Measurements from ENCODE around the gene APBB2.

Gene APBB2

GRCh38 chr4:41214136-41214824, at the start of gene APBB2:
Gene APBB2, minus strand, starts transcription at chr4:41214542. Its CDS starts 181,288 bp downstream, at chr4:41033254.
- DNase-seq = peak; percentile 95 to 99 (median 99)

DNA sequence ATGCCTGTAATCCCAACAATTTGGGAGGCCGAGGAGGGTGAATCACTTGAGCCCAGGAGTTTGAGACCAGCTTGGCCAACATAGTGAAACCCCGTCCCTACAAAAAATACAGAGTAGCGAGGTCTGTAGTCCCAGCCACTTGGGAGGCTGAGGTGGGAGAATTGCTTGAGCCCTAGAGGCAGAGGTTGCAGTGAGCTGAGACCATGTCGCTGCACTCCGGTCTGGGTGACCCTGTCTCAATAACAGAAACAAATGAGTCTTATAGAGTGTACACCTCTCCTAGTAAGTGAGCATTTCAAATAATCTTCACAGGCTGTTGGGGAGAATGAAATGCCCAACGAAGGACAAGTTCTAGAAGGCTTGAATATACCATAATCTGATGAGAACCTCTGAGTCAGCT, 47.9 kb upstream of the APBB2 start:
- no peak for DNase-seq

DNA sequence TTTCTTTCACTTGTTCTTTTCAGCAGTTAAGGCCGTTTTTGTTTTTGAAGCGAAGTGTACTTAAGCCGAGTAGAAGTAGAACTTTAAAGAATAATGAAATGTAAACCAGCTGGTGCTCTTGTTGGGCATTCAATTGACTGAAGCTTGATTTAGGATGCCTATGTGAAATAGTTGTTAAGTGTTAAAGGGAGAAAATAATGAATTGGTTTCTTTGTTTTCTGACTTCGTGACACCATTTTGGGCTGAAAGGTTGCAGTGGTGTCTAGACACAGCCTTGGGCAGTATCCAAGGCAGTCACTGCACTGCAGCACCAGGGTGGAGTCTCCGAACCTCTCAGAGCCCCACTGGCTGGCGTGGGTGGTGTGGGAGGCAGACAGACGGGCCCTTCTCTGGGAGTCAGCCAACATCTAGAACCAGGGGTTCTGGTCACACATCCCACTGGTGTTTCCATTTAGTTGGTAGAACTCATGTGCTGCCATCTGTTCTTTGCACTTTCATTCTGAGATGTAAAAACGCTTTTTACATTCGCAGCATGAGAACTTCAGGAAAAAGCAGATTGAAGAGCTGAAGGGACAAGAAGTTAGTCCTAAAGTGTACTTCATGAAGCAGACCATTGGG, 45.9 kb upstream of the APBB2 start:
- DNase-seq = no peak

GRCh38 chr4:41258783-41259182, 44.4 kb upstream of the APBB2 start:
- DNase-seq = peak; percentile 9 to 63 (median 41)

DNA sequence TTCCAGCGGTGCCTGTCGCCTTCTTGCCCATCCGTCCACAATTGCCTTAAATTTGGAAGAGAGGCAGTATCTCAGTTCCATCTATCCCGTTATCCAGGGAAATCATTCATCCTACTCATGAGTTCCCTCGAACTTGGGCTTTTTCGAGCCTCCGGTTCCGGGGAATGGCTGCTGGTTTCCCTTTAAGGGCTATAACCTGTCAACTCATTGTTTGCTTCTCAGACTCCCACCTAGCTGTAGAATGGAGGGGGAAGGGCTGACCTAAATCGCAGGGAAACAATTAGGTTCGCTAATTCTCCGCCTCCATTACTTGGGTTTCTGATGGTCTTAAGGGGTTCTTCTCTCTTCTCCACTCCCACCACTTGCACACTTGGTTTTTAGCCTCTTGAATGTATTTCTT, 43.6 kb upstream of the APBB2 start:
- peak in 1 of 3 experiments; percentile 75 for DNase-seq

- DNase-seq = peak; percentile 89 to 94 (median 90)
These were observed 43.0 kb upstream of the APBB2 start for GRCh38 chr4:41257257-41257901.

GRCh38 chr4:41256740-41257256, 42.5 kb upstream of the APBB2 start, which contains the start of gene UCHL1:
Gene UCHL1, plus strand, starts transcription at chr4:41256928. Its CDS starts 49 bp downstream, at chr4:41256977.
- DNase-seq = peak; percentile 95 to 98 (median 97)

- DNase-seq = peak; percentile 68 to 87 (median 78)
These were observed 41.9 kb upstream of the APBB2 start for GRCh38 chr4:41256131-41256739.

- no peak for DNase-seq
These were observed 31.6 kb upstream of the APBB2 start for GRCh38 chr4:41245983-41246382.

DNA sequence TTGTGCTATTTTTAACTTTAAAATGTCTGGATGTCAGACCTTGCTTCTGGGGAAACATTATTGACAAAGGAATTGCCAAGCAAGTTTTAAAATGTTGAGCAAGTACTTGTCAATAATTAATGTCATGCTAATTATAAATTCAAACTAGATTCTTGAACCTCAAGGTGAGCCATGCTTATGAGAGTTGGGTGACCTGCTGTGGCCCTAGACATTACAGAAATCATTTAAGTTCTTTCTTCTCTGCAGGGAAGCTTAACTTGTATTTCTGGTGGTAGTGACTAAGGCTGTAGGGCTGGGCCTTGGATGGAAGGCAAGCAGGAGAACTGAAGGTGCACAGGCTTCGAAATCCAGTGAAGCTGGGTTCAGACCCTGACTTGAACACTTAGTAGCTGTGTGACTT, 27.6 kb upstream of the APBB2 start:
- DNase-seq = no peak

- no peak for DNase-seq
These were observed 22.2 kb upstream of the APBB2 start for GRCh38 chr4:41236508-41236907.

DNA sequence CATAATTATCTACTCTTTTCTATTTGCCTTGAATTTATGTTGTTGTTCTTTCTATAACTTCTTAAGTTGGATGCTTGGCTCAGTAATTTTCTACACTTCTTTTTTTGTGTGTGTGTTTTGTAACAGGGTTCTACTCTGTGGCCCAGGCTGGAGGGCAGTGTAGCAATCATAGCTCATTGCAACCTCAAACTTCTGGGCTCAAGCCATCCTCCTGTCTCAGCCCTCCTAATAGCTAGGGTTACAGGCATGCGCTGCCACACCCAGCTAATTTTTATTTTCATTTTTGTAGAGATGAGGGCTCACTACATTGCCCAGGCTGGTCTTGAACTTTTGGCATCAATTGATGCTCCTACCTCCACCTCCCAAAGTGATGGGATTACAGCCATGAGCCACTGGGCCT, 21.7 kb upstream of the APBB2 start:
- DNase-seq = no peak

DNA sequence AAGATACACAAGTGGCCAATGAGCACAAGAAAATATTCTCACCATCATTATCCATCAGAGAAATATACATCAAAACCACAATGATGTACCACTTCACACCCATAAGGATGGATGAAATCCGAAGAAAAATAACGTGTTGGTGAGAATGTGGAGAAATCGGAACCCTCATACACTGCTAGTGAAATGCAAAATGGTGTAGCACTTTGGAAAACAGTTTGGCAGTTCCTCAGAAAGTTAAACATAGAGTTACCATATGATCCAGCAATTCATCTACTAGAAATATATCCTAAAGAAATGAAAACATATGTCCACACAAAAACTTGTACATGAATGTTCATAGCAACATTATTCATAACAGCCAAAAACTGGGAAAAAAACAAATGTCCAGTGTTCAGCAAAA, 18.5 kb upstream of the APBB2 start:
- no peak for DNase-seq

DNA sequence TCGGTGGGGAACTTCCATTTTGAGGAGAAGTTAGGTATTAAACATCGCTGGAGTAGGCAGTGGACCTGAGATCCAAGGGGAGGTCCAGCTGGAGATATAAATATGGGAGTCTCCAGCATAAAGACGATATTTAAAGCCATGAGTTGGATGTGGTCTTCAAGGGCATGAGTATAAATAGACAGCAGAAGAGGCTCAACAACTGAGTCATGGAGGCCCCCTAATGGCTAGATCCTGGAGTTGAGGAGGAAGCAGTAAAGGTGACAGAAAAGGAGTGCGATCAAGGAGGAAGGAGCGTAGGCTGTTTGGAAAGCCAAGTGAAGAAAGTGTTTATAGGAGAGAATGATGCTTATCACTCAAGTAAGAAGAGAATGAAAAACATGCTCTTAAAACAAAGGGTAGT, 18.1 kb upstream of the APBB2 start:
- no peak for DNase-seq

DNA sequence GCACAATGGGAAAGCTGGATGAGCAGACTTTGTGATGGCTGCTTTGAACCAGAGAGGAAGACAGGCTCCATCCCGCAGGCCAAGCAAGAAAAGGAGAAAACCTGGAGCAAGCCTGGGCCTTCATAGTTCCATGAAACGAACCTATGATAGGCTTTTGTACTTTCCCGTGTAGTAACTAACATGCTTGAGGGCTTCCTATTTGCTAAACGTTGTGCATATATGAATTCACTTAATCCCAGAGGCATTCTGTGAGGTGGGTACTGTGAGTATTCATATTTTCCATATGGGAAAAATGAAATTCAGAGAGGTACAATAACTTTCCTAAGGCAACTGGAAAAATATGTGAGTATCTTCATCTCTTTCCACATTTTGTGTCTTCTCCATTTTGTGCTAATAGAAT, 13.6 kb upstream of the APBB2 start:
- no peak for DNase-seq

DNA sequence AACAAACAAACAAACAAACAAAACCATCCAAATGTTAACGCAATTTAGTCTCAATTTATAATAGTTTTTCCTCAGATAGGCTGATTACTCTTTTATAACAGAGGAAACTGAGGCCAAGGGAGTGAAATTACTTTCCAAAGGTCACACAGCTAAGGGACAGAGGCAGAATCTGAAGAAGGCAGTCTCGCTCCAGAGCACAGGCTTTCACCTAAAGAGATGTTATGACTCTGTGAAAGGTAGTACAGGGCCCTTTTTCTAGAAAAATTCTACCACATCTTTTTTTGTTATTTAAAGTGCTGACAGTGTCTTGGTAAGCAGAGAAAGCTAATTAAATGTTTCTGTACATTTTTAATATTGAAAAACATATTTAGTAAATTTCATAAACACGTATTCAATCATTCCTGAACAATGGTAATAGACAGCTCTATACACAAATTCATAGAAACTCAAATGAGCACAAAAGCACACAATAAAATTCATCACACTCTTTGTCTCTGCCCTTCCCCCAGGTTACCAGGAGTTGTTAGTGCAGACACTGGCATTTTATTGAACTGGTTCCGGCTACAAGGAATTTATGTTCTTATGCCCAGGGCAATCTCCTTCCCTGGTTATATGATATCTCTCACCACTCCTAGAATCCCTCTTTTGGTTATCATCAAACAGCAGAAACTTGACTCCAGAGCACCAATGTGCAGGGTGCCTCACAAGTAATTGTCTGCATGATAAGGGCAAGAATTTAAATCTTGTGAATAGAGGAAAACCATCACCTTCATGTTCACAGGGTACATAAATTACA, 7.7 kb upstream of the APBB2 start:
- no peak for DNase-seq

DNA sequence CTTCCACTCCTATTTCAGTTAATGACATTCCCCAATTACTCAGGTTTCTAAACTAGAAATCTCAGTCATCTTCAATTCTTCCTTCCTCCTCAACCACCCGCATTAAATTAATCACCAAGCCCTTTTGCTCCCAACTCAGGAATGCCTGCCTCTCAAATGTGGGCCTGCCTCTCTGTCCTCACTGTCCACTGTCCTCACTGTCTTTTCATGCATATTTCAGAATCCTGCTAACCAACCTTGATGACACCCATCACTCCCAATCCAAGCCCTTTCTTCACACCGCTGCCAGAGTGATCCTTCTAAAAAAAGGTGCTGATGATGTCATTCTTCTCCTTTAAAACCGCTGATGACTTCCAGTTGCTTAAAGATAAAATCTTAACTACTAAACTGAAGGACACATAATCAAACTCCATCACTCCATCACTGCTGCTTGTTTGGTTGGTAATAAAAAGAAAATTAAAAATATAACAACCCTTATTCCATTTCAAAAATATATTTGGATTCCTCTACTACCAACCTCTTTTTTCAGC, 5.1 kb upstream of the APBB2 start:
- no peak for DNase-seq

GRCh38 chr4:41218703-41219102, 4.4 kb upstream of the APBB2 start:
- no peak for DNase-seq

GRCh38 chr4:41217374-41217773, 3.0 kb upstream of the APBB2 start:
- peak in 1 of 3 experiments; percentile 37 for DNase-seq

GRCh38 chr4:41217020-41217333, 2.6 kb upstream of the APBB2 start:
- no peak for DNase-seq

GRCh38 chr4:41216294-41217019, 2.1 kb upstream of the APBB2 start:
- peak; percentile 89 to 94 (median 89) for DNase-seq

DNA sequence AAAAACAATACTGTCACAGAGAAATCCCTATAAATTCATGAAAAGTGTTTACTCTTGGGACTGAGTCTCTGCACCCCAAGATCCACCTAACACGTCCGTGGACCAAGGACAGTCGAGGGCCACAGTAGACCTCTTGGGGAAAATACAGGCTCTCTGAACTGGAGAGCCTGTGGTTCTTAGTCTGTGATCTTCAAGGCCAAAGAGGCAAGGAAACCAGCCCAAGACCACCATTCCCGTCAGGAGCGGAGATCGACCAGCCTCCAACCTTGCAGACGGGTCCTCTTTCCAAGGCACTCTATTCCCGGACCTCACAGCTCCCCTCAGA, 1.6 kb upstream of the APBB2 start:
- no peak for DNase-seq

All from NCI-H1417 (cell line).